H9 (cell line): ENCODE measurements around the gene CHI3L2. TPM values are rescaled to one million over a fixed set of nuclear protein-coding genes. Genes with fewer than 3 reads are reported as not detected.

Experiments
- DNase-seq: peaks from one replicate; pipeline ENCODE4 v3.0.0-alpha.2; 2017
- H2AFZ ChIP-seq: one replicate; pipeline ENCODE4 v1.6.1; 2013; ENCODE audit warnings: mild to moderate bottlenecking, low read length, control low read depth, moderate library complexity
- H2AK5ac ChIP-seq: 2 replicates; pipeline ENCODE4 v1.6.1; 2013; ENCODE audit warnings: low read length, control low read depth, mixed read lengths; ENCODE audit not compliant: insufficient read length
- H2BK120ac ChIP-seq: one replicate; pipeline ENCODE4 v1.6.1; 2013; ENCODE audit warnings: low read depth, mild to moderate bottlenecking, low read length, control low read depth, inconsistent platforms; ENCODE audit not compliant: poor library complexity, severe bottlenecking
- H2BK12ac ChIP-seq: 2 replicates; pipeline ENCODE4 v1.6.1; 2013; ENCODE audit warnings: low read length, control low read depth, mixed read lengths, low read depth; ENCODE audit not compliant: insufficient read length
- H2BK15ac ChIP-seq: 2 replicates; pipeline ENCODE4 v1.6.1; 2013; ENCODE audit warnings: low read depth, low read length, control low read depth
- H2BK20ac ChIP-seq: one replicate; pipeline ENCODE4 v1.6.1; 2013; ENCODE audit warnings: low read depth, mild to moderate bottlenecking, low read length, control low read depth, inconsistent platforms; ENCODE audit not compliant: poor library complexity, severe bottlenecking
- H2BK5ac ChIP-seq: 2 replicates; pipeline ENCODE4 v1.6.1; 2013; ENCODE audit warnings: low read length, control low read depth, mixed read lengths; ENCODE audit not compliant: insufficient read length
- H3K14ac ChIP-seq: 2 replicates; pipeline ENCODE4 v1.6.1; 2013; ENCODE audit warnings: low read length, control low read depth; ENCODE audit not compliant: insufficient read depth
- H3K18ac ChIP-seq: 2 replicates; pipeline ENCODE4 v1.6.1; 2013; ENCODE audit warnings: low read depth, mild to moderate bottlenecking, mixed read lengths, low read length, control low read depth; ENCODE audit not compliant: insufficient read length
- H3K23ac ChIP-seq: 2 replicates; pipeline ENCODE4 v1.6.1; 2013; ENCODE audit warnings: low read length, control low read depth, mixed read lengths, low read depth; ENCODE audit not compliant: insufficient read length
- H3K23me2 ChIP-seq: 2 replicates; pipeline ENCODE4 v1.6.1; 2013; ENCODE audit warnings: low read depth, mild to moderate bottlenecking, mixed read lengths, low read length, control low read depth; ENCODE audit not compliant: insufficient read length, poor library complexity, severe bottlenecking
- H3K27ac ChIP-seq: 2 replicates; pipeline ENCODE4 v1.5.1; 2013; ENCODE audit warnings: low read length, control low read depth, mixed read lengths, low read depth; ENCODE audit not compliant: insufficient read length
- H3K27me3 ChIP-seq: 2 replicates; pipeline ENCODE4 v1.6.1; 2013; ENCODE audit warnings: low read length, control low read depth, inconsistent platforms; ENCODE audit not compliant: insufficient read depth
- H3K4ac ChIP-seq: 2 replicates; pipeline ENCODE4 v1.6.1; 2013; ENCODE audit warnings: low read depth, mild to moderate bottlenecking, control low read depth, inconsistent platforms, low read length, moderate library complexity
- H3K4me1 ChIP-seq: 2 replicates; pipeline ENCODE4 v1.6.1; 2013; ENCODE audit warnings: low read length, control low read depth, inconsistent platforms; ENCODE audit not compliant: insufficient read depth
- H3K4me2 ChIP-seq: 2 replicates; pipeline ENCODE4 v1.6.1; 2013; ENCODE audit warnings: low read length, control low read depth, mixed read lengths; ENCODE audit not compliant: insufficient read length, insufficient read depth
- H3K56ac ChIP-seq: 2 replicates; pipeline ENCODE4 v1.6.1; 2013; ENCODE audit warnings: low read depth, mild to moderate bottlenecking, mixed read lengths, low read length, control low read depth; ENCODE audit not compliant: insufficient read length
- H3K79me1 ChIP-seq: 2 replicates; pipeline ENCODE4 v1.6.1; 2013; ENCODE audit warnings: low read depth, mild to moderate bottlenecking, moderate library complexity, low read length, control low read depth, inconsistent platforms; ENCODE audit not compliant: insufficient read depth, poor library complexity, severe bottlenecking
- H3K79me2 ChIP-seq: 2 replicates; pipeline ENCODE4 v1.6.1; 2013; ENCODE audit warnings: low read length, control low read depth, inconsistent platforms; ENCODE audit not compliant: insufficient read depth
- H3K9ac ChIP-seq: 2 replicates; pipeline ENCODE4 v1.6.1; 2013; ENCODE audit warnings: low read length, control low read depth, mixed read lengths; ENCODE audit not compliant: insufficient read length; ENCODE audit errors: extremely low read depth
- H3K9me3 ChIP-seq: one replicate; pipeline ENCODE4 v1.6.1; 2013; ENCODE audit warnings: low read depth, low read length, inconsistent platforms; ENCODE audit not compliant: control insufficient read depth
- H3T11ph ChIP-seq: one replicate; pipeline ENCODE4 v1.6.1; 2013; ENCODE audit warnings: mild to moderate bottlenecking, low read length, control low read depth, inconsistent platforms
- H4K20me1 ChIP-seq: one replicate; pipeline ENCODE4 v1.6.1; 2013; ENCODE audit not compliant: control insufficient read depth, insufficient read length, insufficient read depth
- H4K5ac ChIP-seq: 2 replicates; pipeline ENCODE4 v1.6.1; 2013; ENCODE audit warnings: low read depth, mild to moderate bottlenecking, mixed read lengths, low read length, control low read depth; ENCODE audit not compliant: insufficient read length
- H4K8ac ChIP-seq: replicated peaks from 2 replicates; pipeline ENCODE4 v1.6.1; 2013; ENCODE audit warnings: low read length, control low read depth, mixed read lengths, low read depth; ENCODE audit not compliant: insufficient read length
- H4K91ac ChIP-seq: 2 replicates; pipeline ENCODE4 v1.6.1; 2013; ENCODE audit warnings: low read depth, mild to moderate bottlenecking, moderate library complexity, mixed read lengths, low read length, control low read depth; ENCODE audit not compliant: insufficient read length
- H3K27ac Mint-ChIP-seq, 3 experiments: 2 replicates in 2 of 3; 3 replicates in 1 of 3; pipeline ENCODE4 v1.8.0; 2020 to 2021; ENCODE audit warnings: mixed read lengths in 3 of 3, mild to moderate bottlenecking in 1 of 3, moderate library complexity in 1 of 3
- H3K27me3 Mint-ChIP-seq: 2 replicates; pipeline ENCODE4 v1.8.0; 2021; ENCODE audit warnings: low read depth, mild to moderate bottlenecking, moderate library complexity, mixed read lengths
- H3K36me3 Mint-ChIP-seq, 3 experiments: 2 replicates in 2 of 3; 3 replicates in 1 of 3; pipeline ENCODE4 v1.8.0; 2020 to 2021; ENCODE audit warnings: low read depth in 3 of 3, mixed read lengths in 3 of 3; ENCODE audit not compliant: insufficient read depth in 1 of 3
- H3K4me1 Mint-ChIP-seq, 2 experiments: 2 replicates each; pipeline ENCODE4 v1.8.0; 2020; ENCODE audit warnings: mixed read lengths in 2 of 2
- H3K4me3 Mint-ChIP-seq, 2 experiments: 2 replicates in 1 of 2; 3 replicates in 1 of 2; pipeline ENCODE4 v1.8.0; 2020 to 2021; ENCODE audit warnings: mild to moderate bottlenecking in 2 of 2, mixed read lengths in 2 of 2, moderate library complexity in 1 of 2
- H3K9me3 Mint-ChIP-seq, 2 experiments: 2 replicates in 1 of 2; 3 replicates in 1 of 2; pipeline ENCODE4 v1.8.0; 2020; ENCODE audit warnings: mild to moderate bottlenecking in 2 of 2, mixed read lengths in 2 of 2, moderate library complexity in 1 of 2
- CTCF ChIP-seq: fragments of 200-600 bp; sonication (generic); conservative IDR thresholded peaks from 3 replicates; pipeline ENCODE4 v1.8.0; 2021; ENCODE audit warnings: antibody characterized with exemption, mild to moderate bottlenecking
- WGBS: extraction: QIAGEN DNeasy Blood & Tissue Kit; methylation state at CpG from one replicate; pipeline ENCODE4 v1.1.7; 2013; ENCODE audit warnings: missing lambda C conversion rate, low lambda C conversion rate, mixed read lengths; ENCODE audit not compliant: insufficient read length; ENCODE audit errors: extremely low coverage; 5-methylcytosine and 5-hydroxymethylcytosine counted together
- total RNA-seq: library from RNA; stranded (reverse); gene quantifications from 2 replicates; pipeline ENCODE4 v1.2.1, GENCODE V29; 2021

Gene CHI3L2
- total RNA-seq, 1 experiment from 2014 or later = not detected

GRCh38 chr1:111199881-111200801 lies 27.4 kb upstream of the CHI3L2 start, which contains the start of gene DENND2D:
Gene DENND2D, minus strand, starts transcription at chr1:111200646. Its CDS starts 187 bp downstream, at chr1:111200459.
- Histone ChIP-seq H2BK120ac (no peak within 1 kb of the TSS), H3T11ph (no peak within 1 kb of the TSS), H3K23ac (no peak within 1 kb of the TSS), H4K20me1 (no peaks in the 10 kb centered on the region), H2AFZ (no peak within 1 kb of the TSS), H3K4me1 (no peaks in the 10 kb centered on the region), H3K9me3 (no peaks in the 10 kb centered on the region), H3K4me2 (no peak within 1 kb of the TSS), H3K14ac (no peak within 1 kb of the TSS), H3K18ac (no peak within 1 kb of the TSS), H3K56ac (no peak within 1 kb of the TSS), H4K5ac (no peak within 1 kb of the TSS), H4K91ac (no peak within 1 kb of the TSS), H3K4ac (no peak within 1 kb of the TSS), H2BK12ac (no peak within 1 kb of the TSS), H2BK20ac (no peak within 1 kb of the TSS), H3K23me2 (no peaks in the 10 kb centered on the region), H3K79me2 (no peaks in the 10 kb centered on the region), H3K79me1 (no peaks in the 10 kb centered on the region), H2AK5ac (no peak within 1 kb of the TSS), H2BK5ac (no peak within 1 kb of the TSS), H3K9ac (no peak within 1 kb of the TSS), H3K27me3 (no peaks in the 10 kb centered on the region), H3K27ac (no peak within 1 kb of the TSS), H2BK15ac (no peak within 1 kb of the TSS), H4K8ac (no peak within 1 kb of the TSS)
- Mint-ChIP-seq H3K4me3 (no peak within 1 kb of the TSS; a peak in 1 of 5 replicates), H3K9me3 (peaks cover 0 to 2% of the 10 kb centered on the region in 2 experiments; a peak in 1 of 5 replicates), H3K27ac (no peak within 1 kb of the TSS), H3K4me1 (peaks cover 5 to 15% of the 10 kb centered on the region in 2 experiments), H3K36me3 (peaks cover 0 to 2% (median 0%) of the 10 kb centered on the region in 3 experiments; a peak in 1 of 7 replicates), H3K27me3 (peaks cover 9% of the 10 kb centered on the region)
- WGBS = no CpG with 5 or more reads among the region's 17 CpGs
- TF ChIP-seq CTCF = no peak
- no peak for DNase-seq
